AG04450 (cell line): ENCODE measurements around the gene WBP11. TPM values are rescaled to one million over a fixed set of nuclear protein-coding genes. Genes with fewer than 3 reads are reported as not detected.
"Not testable (repeated sequence)": the region's sequence is repeated elsewhere in the genome, so short reads cannot be mapped to it uniquely, and the experiment has no call there.

Experiments used
- CTCF ChIA-PET: fragments of 300-600, 350-600 bp; formaldehyde crosslinking; extraction: SDS; loops from one replicate; lab custom pipeline; 2022; ENCODE audit warnings: antibody characterized with exemption, inconsistent platforms; lab: Charles Lee
- POLR2A ChIA-PET: fragments of 350-600 bp; formaldehyde crosslinking; extraction: SDS; loops from one replicate; lab custom pipeline; 2021; ENCODE audit warnings: antibody characterized with exemption, inconsistent platforms; lab: Yijun Ruan, JAX
- DNase-seq: peaks from one replicate; pipeline ENCODE4 v3.0.0-alpha.2; 2011; ENCODE audit warnings: low read depth, low spot score
- H3K27ac ChIP-seq: one replicate; pipeline ENCODE4 v1.5.1; 2012; ENCODE audit warnings: low read depth, low read length, control low read depth
- H3K27me3 ChIP-seq: one replicate; pipeline ENCODE4 v1.6.0; 2012; ENCODE audit warnings: low read length; ENCODE audit not compliant: control insufficient read depth, insufficient read depth
- H3K4me3 ChIP-seq: 2 replicates; pipeline ENCODE4 v1.5.1; 2011; ENCODE audit warnings: mild to moderate bottlenecking, low read depth, low read length, control low read depth
- H3K9me3 ChIP-seq: 2 replicates; pipeline ENCODE4 v1.5.1; 2012; ENCODE audit warnings: low read length; ENCODE audit not compliant: control insufficient read depth, insufficient read depth
- polyA plus RNA-seq: library from polyadenylated mRNA; depleted of rRNA; stranded (reverse); fragments of >200 nt; gene quantifications from 2 replicates; pipeline ENCODE4 v1.2.3, GENCODE V29; 2011; rRNA removed
- TF ChIP-seq, protein P1 (sequence below): IDR thresholded peaks from 2 replicates; pipeline ENCODE4 v1.5.1; 2011; ENCODE audit warnings: low read depth, low read length, control low read depth, inconsistent platforms

The WBP11 gene
- polyA plus RNA-seq, 1 experiment = 16.5 TPM

DNA sequence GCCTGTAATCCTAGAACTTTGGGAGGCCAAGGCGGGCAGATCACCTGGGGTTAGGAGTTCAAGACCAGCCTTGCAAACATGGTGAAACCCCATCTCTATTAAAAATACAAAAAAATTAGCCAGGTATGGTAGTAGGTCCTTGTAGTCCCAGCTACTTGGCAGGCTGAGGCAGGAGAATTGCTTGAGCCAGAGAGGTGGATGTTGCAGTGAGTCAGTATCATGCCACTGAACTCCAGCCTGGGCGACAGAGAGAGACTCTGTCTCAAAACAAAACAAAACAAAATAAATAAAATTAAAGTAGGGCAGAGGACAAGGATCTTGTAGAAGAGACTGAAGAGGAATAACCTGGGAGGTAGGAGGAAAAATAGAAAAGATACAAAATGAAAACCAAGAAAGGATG lies 61.3 kb downstream of the WBP11 start:
- ChIA-PET POLR2A (no interaction called here), CTCF (interaction anchor here (1.6 kb wide), 1 partner anchor 15 kb away, joined by 6 read pairs; no protein-coding TSS in a partner anchor)
- no peak overlapping the region for H3K27ac ChIP-seq
- no peaks in the 10 kb centered on the region for H3K9me3 ChIP-seq
- no peaks in the 10 kb centered on the region for H3K27me3 ChIP-seq
- TF ChIP-seq, protein P1, sequence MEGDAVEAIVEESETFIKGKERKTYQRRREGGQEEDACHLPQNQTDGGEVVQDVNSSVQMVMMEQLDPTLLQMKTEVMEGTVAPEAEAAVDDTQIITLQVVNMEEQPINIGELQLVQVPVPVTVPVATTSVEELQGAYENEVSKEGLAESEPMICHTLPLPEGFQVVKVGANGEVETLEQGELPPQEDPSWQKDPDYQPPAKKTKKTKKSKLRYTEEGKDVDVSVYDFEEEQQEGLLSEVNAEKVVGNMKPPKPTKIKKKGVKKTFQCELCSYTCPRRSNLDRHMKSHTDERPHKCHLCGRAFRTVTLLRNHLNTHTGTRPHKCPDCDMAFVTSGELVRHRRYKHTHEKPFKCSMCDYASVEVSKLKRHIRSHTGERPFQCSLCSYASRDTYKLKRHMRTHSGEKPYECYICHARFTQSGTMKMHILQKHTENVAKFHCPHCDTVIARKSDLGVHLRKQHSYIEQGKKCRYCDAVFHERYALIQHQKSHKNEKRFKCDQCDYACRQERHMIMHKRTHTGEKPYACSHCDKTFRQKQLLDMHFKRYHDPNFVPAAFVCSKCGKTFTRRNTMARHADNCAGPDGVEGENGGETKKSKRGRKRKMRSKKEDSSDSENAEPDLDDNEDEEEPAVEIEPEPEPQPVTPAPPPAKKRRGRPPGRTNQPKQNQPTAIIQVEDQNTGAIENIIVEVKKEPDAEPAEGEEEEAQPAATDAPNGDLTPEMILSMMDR = no peak
- no peak overlapping the region for H3K4me3 ChIP-seq
- DNase-seq = no peak

DNA sequence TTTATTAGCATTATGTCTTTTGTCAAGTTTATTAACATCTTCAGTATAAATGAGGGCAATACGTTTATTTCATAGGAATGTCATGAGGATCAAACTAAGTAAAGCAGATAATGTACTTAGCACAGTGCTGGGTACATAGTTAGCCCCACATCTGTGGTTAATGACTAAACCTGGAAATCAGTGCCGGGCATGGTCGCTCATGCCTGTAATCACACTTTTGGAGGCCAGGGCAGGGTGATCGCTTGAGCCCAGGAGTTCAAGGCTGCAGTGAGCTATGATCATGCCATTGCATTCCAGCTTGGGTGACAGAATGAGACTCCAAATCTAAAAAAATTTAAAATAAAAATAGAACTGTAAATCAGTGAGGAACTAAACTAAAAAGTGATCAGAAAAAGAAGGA lies 62.1 kb downstream of the WBP11 start:
- TF ChIP-seq, protein P1 = no peak
- POLR2A ChIA-PET = no interaction called here
- Histone ChIP-seq H3K27me3 (no peaks in the 10 kb centered on the region), H3K9me3 (no peaks in the 10 kb centered on the region), H3K4me3 (no peak overlapping the region), H3K27ac (no peak overlapping the region)
- no peak for DNase-seq
- CTCF ChIA-PET = interaction anchor here (1.6 kb wide), 1 partner anchor 15 kb away, joined by 6 read pairs; no protein-coding TSS in a partner anchor

DNA sequence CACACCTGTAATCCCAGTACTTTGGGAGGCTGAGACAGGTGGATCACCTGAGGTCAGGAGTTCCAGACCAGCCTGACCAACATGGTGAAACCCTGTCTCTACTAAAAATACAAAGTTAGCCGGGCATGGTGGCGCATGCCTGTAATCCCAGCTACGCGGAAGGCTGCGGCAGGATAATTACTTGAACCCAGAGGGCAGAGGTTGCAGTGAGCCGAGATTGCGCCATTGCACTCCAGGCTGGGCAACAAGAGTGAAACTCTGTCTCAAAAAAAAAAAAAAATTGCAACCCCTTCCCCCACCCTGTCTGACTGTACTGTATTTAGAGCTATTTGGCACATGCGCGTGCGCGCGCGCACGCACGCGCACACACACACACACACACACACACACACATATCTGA lies 66.8 kb downstream of the WBP11 start:
- H3K27ac ChIP-seq, H3K27me3 ChIP-seq, POLR2A ChIA-PET, DNase-seq, H3K4me3 ChIP-seq, H3K9me3 ChIP-seq: not testable (repeated sequence)
- CTCF ChIA-PET = interaction anchor here (1.1 kb wide), 1 partner anchor 12 kb away, joined by 4 read pairs; no protein-coding TSS in a partner anchor

Other genes with a start within 250 kb of the WBP11 start
- 0.31 and 0.37 TPM in 2 replicates for gene PLBD1, start 235.6 kb downstream of the WBP11 start, polyA plus RNA-seq
- not detected in 2 replicates for gene GUCY2C, start 106.9 kb downstream of the WBP11 start, polyA plus RNA-seq
- gene C12orf60, start 192 bp upstream of the WBP11 start, polyA plus RNA-seq = 0.57 and 1.0 TPM in 2 replicates
- 0.05 TPM in 1 of 2 replicates, not detected in the other for gene SMCO3, start 10.7 kb upstream of the WBP11 start, polyA plus RNA-seq
- not detected in 2 replicates for gene ART4, start 40.0 kb upstream of the WBP11 start, polyA plus RNA-seq
- 3.9 and 4.0 TPM in 2 replicates for gene MGP, start 82.4 kb upstream of the WBP11 start, polyA plus RNA-seq
- not detected in 2 replicates for gene ERP27, start 135.1 kb upstream of the WBP11 start, polyA plus RNA-seq
- 8.9 and 10.0 TPM in 2 replicates for gene ARHGDIB, start 158.1 kb upstream of the WBP11 start, polyA plus RNA-seq
- not detected in 2 replicates for gene PDE6H, start 169.6 kb upstream of the WBP11 start, polyA plus RNA-seq